CD4-positive, alpha-beta memory T cell (primary cell): ENCODE data around the gene ALKAL2. TPM values are rescaled to one million over a fixed set of nuclear protein-coding genes. Genes with fewer than 3 reads are reported as not detected.

ENCODE experiments used
- CTCF ChIA-PET: fragments of 350-600 bp; sonication (Branson Sonifier 250); formaldehyde crosslinking; loops from one replicate; lab custom pipeline; 2021; ENCODE audit warnings: inconsistent platforms; ENCODE audit not compliant: partially characterized antibody; lab: Charles Lee
- POLR2A ChIA-PET: fragments of 350-600 bp; sonication (Branson Sonifier 250); formaldehyde crosslinking; loops from one replicate; lab custom pipeline; 2021; ENCODE audit not compliant: partially characterized antibody; lab: Charles Lee
- DNase-seq, 5 donors: peaks; one replicate each; pipeline versions ENCODE4 v3.0.0 to v3.0.0-alpha.2; 2020 to 2022; ENCODE audit warnings: mixed read lengths in 1 of 5
- H3K27ac ChIP-seq: one replicate; pipeline ENCODE4 v1.7.0; 2013; ENCODE audit warnings: low read depth, low read length
- H3K27me3 ChIP-seq: 2 replicates; pipeline ENCODE4 v1.7.0; 2013; ENCODE audit warnings: mild to moderate bottlenecking, low read length, moderate library complexity; ENCODE audit not compliant: insufficient read depth
- H3K36me3 ChIP-seq: 2 replicates; pipeline ENCODE4 v1.7.0; 2013; ENCODE audit warnings: mild to moderate bottlenecking, low read length, moderate library complexity; ENCODE audit not compliant: insufficient read depth
- H3K4me1 ChIP-seq: 2 replicates; pipeline ENCODE4 v1.7.0; 2013; ENCODE audit warnings: mild to moderate bottlenecking, low read length, moderate library complexity; ENCODE audit not compliant: insufficient read depth
- H3K4me3 ChIP-seq, 2 donors: one replicate each; pipeline ENCODE4 v1.7.0; 2013; ENCODE audit warnings: low read length in 2 of 2, mild to moderate bottlenecking in 1 of 2
- H3K9me3 ChIP-seq, 2 donors: one replicate each; pipeline ENCODE4 v1.7.0; 2013; ENCODE audit warnings: low read length in 2 of 2, control low read depth in 1 of 2; ENCODE audit not compliant: control insufficient read depth in 1 of 2
- H3K27ac Mint-ChIP-seq, 7 donors: one replicate each; pipeline ENCODE4 v1.8.0; 2020 to 2021; ENCODE audit warnings: mixed read lengths in 7 of 7, mild to moderate bottlenecking in 6 of 7, inconsistent platforms in 3 of 7, moderate library complexity in 3 of 7
- H3K27me3 Mint-ChIP-seq, 2 donors: one replicate each; pipeline ENCODE4 v1.8.0; 2020 to 2021; ENCODE audit warnings: mixed read lengths in 2 of 2
- H3K36me3 Mint-ChIP-seq, 2 donors: one replicate each; pipeline ENCODE4 v1.8.0; 2020 to 2021; ENCODE audit warnings: mixed read lengths in 2 of 2, inconsistent platforms in 1 of 2, mild to moderate bottlenecking in 1 of 2
- H3K4me1 Mint-ChIP-seq, 4 donors: one replicate each; pipeline ENCODE4 v1.8.0; 2020 to 2021; ENCODE audit warnings: mixed read lengths in 4 of 4, mild to moderate bottlenecking in 1 of 4
- H3K4me3 Mint-ChIP-seq, 8 donors: one replicate each; pipeline ENCODE4 v1.8.0; 2020 to 2021; ENCODE audit warnings: mixed read lengths in 8 of 8, mild to moderate bottlenecking in 7 of 8, moderate library complexity in 6 of 8, inconsistent platforms in 3 of 8
- H3K9me3 Mint-ChIP-seq, 8 donors: one replicate each; pipeline ENCODE4 v1.8.0; 2020 to 2021; ENCODE audit warnings: mixed read lengths in 8 of 8, mild to moderate bottlenecking in 5 of 8, inconsistent platforms in 3 of 8, moderate library complexity in 1 of 8
- intact Hi-C: fragments of 100-400 bp; cut with micrococcal nuclease; formaldehyde crosslinking; loops from one replicate; pipeline ENCODE4 v1.15.1; 2023
- polyA plus RNA-seq, 2 donors: library from polyadenylated mRNA; unstranded; fragments of 300-500 nt; fragmentation: Illumina TruSeq; gene quantifications; one replicate each; pipeline ENCODE4 v1.2.3, GENCODE V29; 2021
- total RNA-seq, 2 experiments: library from RNA; stranded (reverse); gene quantifications; one replicate each; pipeline ENCODE4 v1.2.3, GENCODE V29; 2021

The ALKAL2 gene
- total and polyA plus RNA-seq, 4 experiments from 2014 or later: not detected

DNA sequence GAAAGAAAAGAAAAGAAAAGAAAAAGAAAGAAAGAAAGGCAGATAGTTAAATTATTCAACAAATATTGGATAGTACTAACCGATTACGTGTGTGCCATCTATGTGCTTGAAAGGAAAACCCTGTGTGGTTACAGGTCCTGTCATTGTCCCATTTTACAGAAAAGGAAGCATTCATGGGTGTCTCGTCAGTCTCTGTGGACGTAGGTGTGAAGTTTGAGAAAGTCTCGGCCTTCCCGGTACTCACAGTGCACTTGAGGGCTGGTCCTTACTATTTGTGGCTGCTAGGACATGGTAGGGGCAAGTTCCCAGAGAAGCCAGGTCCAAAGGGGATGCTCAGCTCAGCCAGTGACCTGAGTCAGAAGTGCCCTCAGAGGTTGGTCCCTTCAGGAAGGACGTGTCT, 43.3 kb downstream of the ALKAL2 start:
- Mint-ChIP-seq H3K36me3 (peaks cover 62 to 67% of the 10 kb centered on the region in 2 donors), H3K27ac (no peak overlapping the region), H3K9me3 (peaks cover 0 to 5% (median under 1%) of the 10 kb centered on the region in 8 donors), H3K27me3 (no peaks in the 10 kb centered on the region), H3K4me3 (no peak overlapping the region), H3K4me1 (peaks cover 0 to 5% (median 4%) of the 10 kb centered on the region in 4 donors)
- DNase-seq: no peak
- intact Hi-C loops: no loop called here
- no peaks in the 10 kb centered on the region for H3K9me3 ChIP-seq
- H3K27me3 ChIP-seq: no peaks in the 10 kb centered on the region
- POLR2A ChIA-PET: no interaction called here
- no peaks in the 10 kb centered on the region for H3K4me1 ChIP-seq
- no peak overlapping the region for H3K4me3 ChIP-seq
- no peak overlapping the region for H3K27ac ChIP-seq
- peaks cover 9% of the 10 kb centered on the region for H3K36me3 ChIP-seq
- CTCF ChIA-PET: interaction anchor here (1.0 to 8.7 kb wide), 2 partner anchors 10 to 392 kb away, joined by 3 to 88 read pairs; no protein-coding TSS in a partner anchor

DNA sequence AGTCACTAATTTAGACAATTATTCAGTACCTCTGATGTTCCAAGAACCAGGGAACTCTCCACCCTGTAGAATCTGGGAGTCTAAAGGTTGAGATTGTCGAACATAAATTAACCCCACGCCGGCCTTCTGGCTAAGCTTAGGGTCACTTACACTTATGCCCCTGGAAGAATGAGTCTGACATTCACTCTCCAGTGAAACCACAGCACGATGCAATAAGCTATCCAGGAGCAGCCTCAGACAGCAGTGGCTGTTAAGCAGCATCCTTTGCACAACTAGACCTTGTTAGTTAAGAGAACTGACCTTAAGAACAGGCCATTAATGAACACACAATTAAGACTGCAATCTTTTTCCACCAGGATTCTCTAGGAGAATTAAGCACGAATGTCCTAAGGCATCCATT, 49.0 kb downstream of the ALKAL2 start:
- Histone ChIP-seq H3K36me3 (no peaks in the 10 kb centered on the region), H3K9me3 (no peaks in the 10 kb centered on the region), H3K27me3 (no peaks in the 10 kb centered on the region), H3K4me1 (no peaks in the 10 kb centered on the region), H3K4me3 (no peak overlapping the region), H3K27ac (no peak overlapping the region)
- CTCF ChIA-PET: interaction anchor here (1.0 kb wide), 1 partner anchor 9 kb away, joined by 3 read pairs; no protein-coding TSS in a partner anchor
- Mint-ChIP-seq H3K36me3 (peaks cover 59 to 62% of the 10 kb centered on the region in 2 donors), H3K27ac (no peak overlapping the region), H3K4me1 (peaks cover 0 to 3% (median 0%) of the 10 kb centered on the region in 4 donors), H3K4me3 (no peak overlapping the region), H3K9me3 (peaks cover 0 to 5% (median under 1%) of the 10 kb centered on the region in 8 donors), H3K27me3 (no peaks in the 10 kb centered on the region)
- POLR2A ChIA-PET: no interaction called here
- no peak for DNase-seq
- intact Hi-C loops: no loop called here

DNA sequence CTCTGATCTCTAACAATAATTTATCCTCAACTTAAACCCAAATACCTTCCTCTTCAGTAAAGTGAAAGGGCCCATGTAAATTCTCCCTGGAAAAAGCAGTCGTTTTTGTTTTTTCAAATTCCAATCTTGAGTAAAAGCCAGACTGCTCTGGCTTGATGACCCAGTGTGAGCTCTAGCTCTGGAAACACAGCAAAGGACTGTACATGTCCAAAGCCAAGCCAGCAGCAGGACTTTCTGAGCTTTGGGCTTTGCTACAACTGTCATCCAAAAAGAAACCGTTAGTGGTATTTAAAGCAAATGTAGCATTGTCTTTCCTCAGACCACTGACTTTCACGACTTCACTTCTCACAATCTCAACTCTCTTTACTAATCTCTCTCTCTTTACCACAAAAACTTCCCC, 49.5 kb downstream of the ALKAL2 start:
- no peaks in the 10 kb centered on the region for H3K27me3 ChIP-seq
- CTCF ChIA-PET: interaction anchor here (2.4 kb wide), 1 partner anchor 8 kb away, joined by 15 read pairs; no protein-coding TSS in a partner anchor
- H3K27ac ChIP-seq: no peak overlapping the region
- Mint-ChIP-seq H3K36me3 (peaks cover 59 to 61% of the 10 kb centered on the region in 2 donors), H3K9me3 (peaks cover 0 to 5% (median under 1%) of the 10 kb centered on the region in 8 donors), H3K27me3 (no peaks in the 10 kb centered on the region), H3K4me3 (no peak overlapping the region), H3K27ac (no peak overlapping the region), H3K4me1 (peaks cover 0 to 3% (median 0%) of the 10 kb centered on the region in 4 donors)
- no peaks in the 10 kb centered on the region for H3K36me3 ChIP-seq
- H3K4me1 ChIP-seq: no peaks in the 10 kb centered on the region
- no peaks in the 10 kb centered on the region for H3K9me3 ChIP-seq
- POLR2A ChIA-PET: no interaction called here
- intact Hi-C loops: no loop called here
- no peak for DNase-seq
- no peak overlapping the region for H3K4me3 ChIP-seq

DNA sequence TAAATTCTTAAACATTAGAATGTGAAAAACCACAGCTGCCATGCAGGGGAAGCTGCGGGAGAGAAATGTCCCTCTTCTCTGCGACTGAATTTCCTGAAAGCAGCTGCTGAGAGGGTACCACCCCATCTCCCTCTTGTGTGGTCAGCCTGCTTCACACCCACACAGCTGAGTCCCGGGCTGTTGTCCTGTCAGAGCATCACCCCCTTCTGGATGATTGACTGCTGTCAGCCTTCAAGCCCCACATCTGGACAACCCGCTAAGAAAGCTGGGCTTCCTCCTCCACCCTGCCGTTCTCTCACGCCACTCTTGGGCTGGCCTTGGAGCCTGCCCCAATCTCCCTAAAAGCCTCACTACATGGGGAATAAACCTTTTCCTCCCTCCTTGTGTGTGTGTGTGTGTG, 50.0 kb downstream of the ALKAL2 start:
- H3K4me3 ChIP-seq: no peak overlapping the region
- DNase-seq: no peak
- H3K4me1 Mint-ChIP-seq: peaks cover 0 to 3% (median 0%) of the 10 kb centered on the region in 4 donors
- peaks cover 57 to 58% of the 10 kb centered on the region in 2 donors for H3K36me3 Mint-ChIP-seq
- H3K27ac ChIP-seq: no peak overlapping the region
- H3K27ac Mint-ChIP-seq: no peak overlapping the region
- H3K36me3 ChIP-seq: no peaks in the 10 kb centered on the region
- no peaks in the 10 kb centered on the region for H3K27me3 Mint-ChIP-seq
- intact Hi-C loops: no loop called here
- ChIA-PET POLR2A (no interaction called here), CTCF (interaction anchor here (2.4 kb wide), 1 partner anchor 9 kb away, joined by 15 read pairs; no protein-coding TSS in a partner anchor)
- H3K4me1 ChIP-seq: no peaks in the 10 kb centered on the region
- H3K9me3 ChIP-seq: no peaks in the 10 kb centered on the region
- H3K27me3 ChIP-seq: no peaks in the 10 kb centered on the region
- H3K4me3 Mint-ChIP-seq: no peak overlapping the region
- peaks cover 0 to 5% (median under 1%) of the 10 kb centered on the region in 8 donors for H3K9me3 Mint-ChIP-seq

DNA sequence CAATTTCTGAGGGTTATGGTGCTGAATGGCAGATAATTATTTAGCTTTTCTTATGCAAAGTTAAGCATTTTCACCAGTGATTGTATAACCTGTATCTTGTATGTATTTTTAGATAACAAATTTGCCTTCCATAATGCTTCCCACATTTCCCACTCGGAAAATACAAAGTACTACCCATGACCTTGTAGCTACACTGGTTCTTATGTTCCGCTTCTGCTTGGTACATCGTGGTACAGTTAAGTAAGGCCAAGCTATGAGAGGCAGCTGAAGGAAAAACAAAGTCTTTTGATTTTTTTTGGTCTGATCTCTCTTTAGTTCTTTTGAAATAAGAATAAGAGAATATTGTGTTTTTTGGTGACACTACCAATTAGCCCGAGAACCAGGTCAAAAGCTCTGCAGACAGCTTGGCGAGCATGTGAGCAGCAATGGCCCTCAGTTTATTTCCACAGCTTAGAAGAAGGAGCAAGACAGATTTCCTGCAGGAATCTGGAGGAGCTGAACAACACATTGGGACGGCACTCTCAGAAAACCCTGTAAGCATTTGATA, 50.8 kb downstream of the ALKAL2 start:
- no peaks in the 10 kb centered on the region for H3K27me3 Mint-ChIP-seq
- no peak for DNase-seq
- H3K36me3 ChIP-seq: no peaks in the 10 kb centered on the region
- H3K27ac Mint-ChIP-seq: peak overlapping the region in 1 of 7 donors; percentile 36
- no peak overlapping the region for H3K4me3 ChIP-seq
- no peak overlapping the region for H3K4me3 Mint-ChIP-seq
- H3K4me1 ChIP-seq: no peaks in the 10 kb centered on the region
- no peaks in the 10 kb centered on the region for H3K27me3 ChIP-seq
- no peak overlapping the region for H3K27ac ChIP-seq
- POLR2A ChIA-PET: interaction anchor here (0.9 kb wide), 1 partner anchor 62 kb away, joined by 3 read pairs; no protein-coding TSS in a partner anchor
- H3K9me3 ChIP-seq: no peaks in the 10 kb centered on the region
- peaks cover 0 to 3% (median 0%) of the 10 kb centered on the region in 8 donors for H3K9me3 Mint-ChIP-seq
- H3K36me3 Mint-ChIP-seq: peaks cover 55% of the 10 kb centered on the region in 2 donors
- CTCF ChIA-PET: interaction anchor here (1.8 to 2.4 kb wide), 2 partner anchors 10 to 400 kb away, joined by 4 to 15 read pairs; no protein-coding TSS in a partner anchor
- H3K4me1 Mint-ChIP-seq: peaks cover 0 to 3% (median 0%) of the 10 kb centered on the region in 4 donors
- intact Hi-C loops: no loop called here

DNA sequence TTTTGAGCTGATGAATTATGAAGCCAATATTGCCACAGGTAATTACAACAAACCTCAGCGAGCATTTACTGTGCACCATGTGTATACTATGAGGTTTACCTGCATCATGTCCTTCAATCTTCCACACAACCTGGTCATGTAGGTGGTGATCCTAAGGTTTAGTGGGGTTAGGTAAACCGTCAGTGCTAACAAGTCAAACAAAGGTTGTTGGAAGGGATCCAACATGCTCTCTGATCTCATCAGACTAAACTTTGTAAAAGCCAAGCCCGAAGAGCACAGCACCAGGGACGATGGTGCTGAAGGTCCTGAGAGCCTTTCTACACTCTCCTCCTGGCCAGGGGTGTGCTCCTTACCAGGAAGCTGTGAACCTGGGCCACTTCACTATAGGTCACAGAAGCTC, 53.5 kb downstream of the ALKAL2 start:
- Histone ChIP-seq H3K4me1 (no peaks in the 10 kb centered on the region), H3K27me3 (no peaks in the 10 kb centered on the region), H3K36me3 (peaks cover 11% of the 10 kb centered on the region), H3K27ac (no peak overlapping the region), H3K9me3 (no peaks in the 10 kb centered on the region), H3K4me3 (no peak overlapping the region)
- POLR2A ChIA-PET: no interaction called here
- CTCF ChIA-PET: interaction anchor here (2.0 kb wide), 1 partner anchor 11 kb away, joined by 4 read pairs; no protein-coding TSS in a partner anchor
- intact Hi-C loops: no loop called here
- H3K27ac Mint-ChIP-seq: peak overlapping the region in 1 of 7 donors; percentile 62
- H3K36me3 Mint-ChIP-seq: peaks cover 45 to 50% of the 10 kb centered on the region in 2 donors
- H3K27me3 Mint-ChIP-seq: no peaks in the 10 kb centered on the region
- no peak for DNase-seq
- H3K4me1 Mint-ChIP-seq: peaks cover 0 to 3% (median 0%) of the 10 kb centered on the region in 4 donors
- H3K4me3 Mint-ChIP-seq: no peak overlapping the region
- no peaks in the 10 kb centered on the region for H3K9me3 Mint-ChIP-seq

DNA sequence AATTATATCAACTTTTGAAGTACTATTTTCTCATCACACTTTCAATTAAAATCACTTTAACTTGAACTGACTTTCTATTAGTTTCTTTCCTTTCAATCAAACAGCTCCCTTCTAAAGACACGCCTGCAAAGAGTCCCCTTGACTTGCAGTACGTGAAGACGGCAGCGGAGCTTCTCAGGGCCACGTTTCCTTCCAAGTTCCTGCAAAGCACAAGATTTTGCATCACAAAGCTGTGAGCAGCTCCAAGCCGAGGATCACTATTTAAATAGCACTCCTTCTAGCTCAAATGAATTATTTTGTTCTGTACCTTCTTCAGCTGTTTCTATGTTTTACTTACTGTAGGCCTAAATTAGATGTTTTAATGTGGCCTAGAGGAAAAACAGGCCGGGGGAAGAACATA, 54.9 kb downstream of the ALKAL2 start:
- ChIA-PET CTCF (interaction anchor here (0.6 kb wide), 1 partner anchor 50 kb away, joined by 3 read pairs; no protein-coding TSS in a partner anchor), POLR2A (no interaction called here)
- DNase-seq: no peak
- Histone ChIP-seq H3K9me3 (no peaks in the 10 kb centered on the region), H3K27me3 (no peaks in the 10 kb centered on the region), H3K27ac (no peak overlapping the region), H3K36me3 (peaks cover 17% of the 10 kb centered on the region), H3K4me3 (no peak overlapping the region), H3K4me1 (no peaks in the 10 kb centered on the region)
- H3K36me3 Mint-ChIP-seq: peaks cover 42 to 52% of the 10 kb centered on the region in 2 donors
- H3K9me3 Mint-ChIP-seq: no peaks in the 10 kb centered on the region
- H3K27ac Mint-ChIP-seq: peak overlapping the region in 1 of 7 donors; percentile 36
- intact Hi-C loops: no loop called here
- no peak overlapping the region for H3K4me3 Mint-ChIP-seq
- no peaks in the 10 kb centered on the region for H3K27me3 Mint-ChIP-seq
- peaks cover 0 to under 1% (median 0%) of the 10 kb centered on the region in 4 donors for H3K4me1 Mint-ChIP-seq
